Peyer's patch (tissue), 4 donors: ENCODE measurements around the gene MACROD2. TPM values are rescaled to one million over a fixed set of nuclear protein-coding genes. Genes with fewer than 3 reads are reported as not detected.

Experiments
- DNase-seq, 3 donors: peaks; one replicate each; pipeline ENCODE4 v3.0.0-alpha.2; 2017 to 2019
- H3K27ac ChIP-seq, 4 donors: fragments of 200-600 bp; sonication (generic); one replicate each; pipeline ENCODE4 v1.5.1; 2016 to 2019
- H3K27me3 ChIP-seq, 2 donors: fragments of 200-600 bp; sonication (generic); one replicate each; pipeline ENCODE4 v1.5.1; 2019
- H3K36me3 ChIP-seq, 3 donors: fragments of 200-600 bp; sonication (generic); one replicate each; pipeline ENCODE4 v1.5.1; 2016 to 2019
- H3K4me1 ChIP-seq, 4 donors: fragments of 200-600 bp; sonication (generic); one replicate each; pipeline ENCODE4 v1.5.1; 2016 to 2019
- H3K4me3 ChIP-seq, 4 donors: fragments of 200-600 bp; sonication (generic); 1 replicate in 3 of 4; 2 replicates in 1 of 4; pipeline ENCODE4 v1.5.1; 2016 to 2019; ENCODE audit warnings: mild to moderate bottlenecking in 1 of 4
- H3K9me3 ChIP-seq, 4 donors: fragments of 200-600 bp; sonication (generic); one replicate each; pipeline ENCODE4 v1.5.1; 2016 to 2019; ENCODE audit warnings: mild to moderate bottlenecking in 1 of 4
- POLR2A ChIP-seq, 2 donors: fragments of 450-650 bp; IDR thresholded peaks; one replicate each; pipeline ENCODE4 v1.5.1; 2017; ENCODE audit warnings: antibody characterized with exemption in 2 of 2, mild to moderate bottlenecking in 2 of 2, moderate library complexity in 2 of 2
- total RNA-seq, 4 donors: library from RNA; depleted of rRNA; stranded (reverse); fragments of >200 nt; gene quantifications; one replicate each; pipeline ENCODE4 v1.1.0, GENCODE V29; 2016
- TF ChIP-seq, protein P1 (sequence below), 6 experiments: fragments of 450-650 bp in 4 of 6; fragments of 200-600 bp in 2 of 6; sonication (generic) in 1 of 6; IDR thresholded peaks; one replicate each; pipeline ENCODE4 v1.5.1; 2017 to 2019; ENCODE audit warnings: antibody characterized with exemption in 6 of 6, mild to moderate bottlenecking in 3 of 6, moderate library complexity in 1 of 6

Gene MACROD2
- total RNA-seq, 4 donors from 2014 or later: 2.5 to 10.7 (median 6.5) TPM

DNA sequence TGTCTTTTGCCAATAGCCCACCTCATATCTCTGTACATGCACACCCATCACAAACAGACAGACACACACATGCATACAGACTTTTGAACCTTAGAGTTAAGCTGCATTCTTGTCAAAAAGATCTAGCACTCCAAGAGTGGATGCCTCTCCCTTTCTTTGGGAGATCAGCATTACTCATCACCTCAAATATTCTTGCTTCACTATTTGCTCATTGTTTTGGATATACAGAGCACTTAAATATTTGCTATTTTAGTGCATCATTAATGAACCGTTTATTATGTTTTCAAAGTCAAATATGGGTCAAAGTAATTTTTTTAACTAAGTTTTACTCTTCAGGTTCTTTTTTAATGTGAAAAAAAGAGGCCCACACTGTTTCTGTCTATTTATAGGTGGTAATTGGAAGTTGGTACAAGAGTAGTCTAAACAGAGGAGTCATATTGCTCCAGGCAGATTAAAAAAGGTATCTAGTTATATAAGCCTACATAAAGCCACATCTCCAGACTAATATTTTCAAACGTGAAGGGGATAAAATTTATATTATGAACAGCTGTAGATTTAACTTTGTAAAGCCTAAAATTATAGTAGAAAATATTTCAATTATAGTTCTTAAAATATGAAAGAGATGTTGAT lies 239.5 kb downstream of the MACROD2 start:
- no peaks in the 10 kb centered on the region for H3K4me1 ChIP-seq
- no peaks in the 10 kb centered on the region for H3K9me3 ChIP-seq
- no peak for DNase-seq
- TF ChIP-seq, protein P1, sequence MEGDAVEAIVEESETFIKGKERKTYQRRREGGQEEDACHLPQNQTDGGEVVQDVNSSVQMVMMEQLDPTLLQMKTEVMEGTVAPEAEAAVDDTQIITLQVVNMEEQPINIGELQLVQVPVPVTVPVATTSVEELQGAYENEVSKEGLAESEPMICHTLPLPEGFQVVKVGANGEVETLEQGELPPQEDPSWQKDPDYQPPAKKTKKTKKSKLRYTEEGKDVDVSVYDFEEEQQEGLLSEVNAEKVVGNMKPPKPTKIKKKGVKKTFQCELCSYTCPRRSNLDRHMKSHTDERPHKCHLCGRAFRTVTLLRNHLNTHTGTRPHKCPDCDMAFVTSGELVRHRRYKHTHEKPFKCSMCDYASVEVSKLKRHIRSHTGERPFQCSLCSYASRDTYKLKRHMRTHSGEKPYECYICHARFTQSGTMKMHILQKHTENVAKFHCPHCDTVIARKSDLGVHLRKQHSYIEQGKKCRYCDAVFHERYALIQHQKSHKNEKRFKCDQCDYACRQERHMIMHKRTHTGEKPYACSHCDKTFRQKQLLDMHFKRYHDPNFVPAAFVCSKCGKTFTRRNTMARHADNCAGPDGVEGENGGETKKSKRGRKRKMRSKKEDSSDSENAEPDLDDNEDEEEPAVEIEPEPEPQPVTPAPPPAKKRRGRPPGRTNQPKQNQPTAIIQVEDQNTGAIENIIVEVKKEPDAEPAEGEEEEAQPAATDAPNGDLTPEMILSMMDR (IDR thresholded peaks at IDR 0.05): no peak
- no peak for TF ChIP-seq POLR2A (IDR thresholded peaks at IDR 0.05)
- no peak overlapping the region for H3K27ac ChIP-seq
- no peaks in the 10 kb centered on the region for H3K27me3 ChIP-seq
- H3K36me3 ChIP-seq: no peaks in the 10 kb centered on the region
- no peak overlapping the region for H3K4me3 ChIP-seq

- Histone ChIP-seq H3K4me3 (no peak overlapping the region), H3K27ac (no peak overlapping the region), H3K4me1 (no peaks in the 10 kb centered on the region), H3K36me3 (no peaks in the 10 kb centered on the region), H3K9me3 (no peaks in the 10 kb centered on the region), H3K27me3 (no peaks in the 10 kb centered on the region)
- DNase-seq: no peak
- TF ChIP-seq, protein P1 (IDR thresholded peaks at IDR 0.05): no peak
- TF ChIP-seq POLR2A (IDR thresholded peaks at IDR 0.05): no peak
These were observed 240.0 kb downstream of the MACROD2 start for GRCh38 chr20:14235355-14235754.

DNA sequence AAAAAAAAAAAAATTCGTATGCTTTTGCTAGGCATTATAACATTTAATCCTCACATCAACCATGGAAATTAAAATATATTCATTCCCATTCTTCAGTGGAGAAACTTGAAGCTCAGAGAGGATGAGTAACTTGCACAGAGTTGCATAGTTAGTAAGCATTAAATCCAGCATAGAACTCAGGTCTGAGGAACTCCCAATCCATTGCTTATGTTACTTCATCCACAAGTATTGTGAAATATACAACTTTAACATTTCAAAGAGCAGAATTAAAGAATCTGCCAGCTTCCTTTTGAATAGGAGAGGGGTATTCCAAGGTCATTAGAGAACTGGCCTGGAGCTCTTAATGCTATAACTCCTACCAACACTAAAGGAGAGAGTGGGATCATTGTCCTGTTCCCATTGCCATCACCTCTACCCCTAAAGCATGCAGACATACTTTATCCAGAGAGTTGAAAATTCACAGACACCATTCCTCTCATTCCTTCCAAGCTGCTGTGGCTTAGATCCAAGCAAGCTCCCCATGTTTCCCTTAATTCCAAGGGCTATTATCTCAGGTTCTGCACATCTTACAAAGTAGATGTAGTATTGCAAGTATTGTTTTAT lies 250.2 kb downstream of the MACROD2 start:
- no peak for DNase-seq
- Histone ChIP-seq H3K27ac (no peak overlapping the region), H3K4me1 (no peaks in the 10 kb centered on the region), H3K9me3 (no peaks in the 10 kb centered on the region), H3K4me3 (no peak overlapping the region), H3K27me3 (no peaks in the 10 kb centered on the region), H3K36me3 (no peaks in the 10 kb centered on the region)
- TF ChIP-seq POLR2A (IDR thresholded peaks at IDR 0.05): no peak
- TF ChIP-seq, protein P1 (IDR thresholded peaks at IDR 0.05): no peak

DNA sequence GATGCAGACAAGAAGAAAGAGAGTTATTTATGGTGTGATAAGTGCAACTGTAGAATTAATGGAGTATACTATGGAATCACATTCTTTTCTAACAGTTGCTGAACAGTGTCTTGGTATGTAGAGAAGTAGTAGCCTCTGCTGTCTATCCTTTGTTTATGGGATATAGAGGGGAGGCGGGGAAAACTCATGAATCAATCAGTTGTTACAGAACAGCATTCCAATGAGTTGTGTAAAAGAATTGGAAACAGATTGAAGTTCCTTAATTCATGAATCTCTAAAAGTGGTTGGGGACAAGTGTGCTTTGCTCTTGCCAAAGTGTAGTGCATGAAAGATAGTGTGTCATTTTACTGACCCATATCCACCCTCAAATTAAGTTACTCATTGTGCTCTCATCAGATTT lies 264.4 kb downstream of the MACROD2 start:
- H3K4me1 ChIP-seq: no peaks in the 10 kb centered on the region
- H3K27me3 ChIP-seq: no peaks in the 10 kb centered on the region
- no peaks in the 10 kb centered on the region for H3K9me3 ChIP-seq
- TF ChIP-seq POLR2A (IDR thresholded peaks at IDR 0.05): no peak
- TF ChIP-seq, protein P1 (IDR thresholded peaks at IDR 0.05): no peak
- H3K36me3 ChIP-seq: no peaks in the 10 kb centered on the region
- H3K4me3 ChIP-seq: no peak overlapping the region
- no peak overlapping the region for H3K27ac ChIP-seq
- DNase-seq: no peak

DNA sequence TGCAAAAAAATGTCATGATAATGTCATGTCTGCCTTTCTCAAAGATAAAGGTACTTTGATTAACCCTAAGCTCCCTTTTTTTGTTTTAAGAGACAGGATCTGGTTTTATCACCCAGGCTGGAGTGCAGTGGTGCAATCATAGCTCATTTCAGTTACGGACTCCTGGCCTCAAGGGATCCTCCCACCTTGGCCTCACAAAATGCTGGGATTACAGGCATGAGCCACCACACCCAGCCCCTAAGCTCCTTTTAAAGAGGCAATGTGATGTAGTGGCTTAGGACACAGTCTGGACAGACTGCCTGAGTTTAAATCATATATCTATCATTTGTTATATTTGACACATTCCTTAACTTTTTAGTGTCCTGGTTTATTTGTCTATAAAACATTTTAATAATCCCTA lies 265.1 kb downstream of the MACROD2 start:
- TF ChIP-seq, protein P1 (IDR thresholded peaks at IDR 0.05): no peak
- no peak for TF ChIP-seq POLR2A (IDR thresholded peaks at IDR 0.05)
- Histone ChIP-seq H3K4me1 (no peaks in the 10 kb centered on the region), H3K4me3 (no peak overlapping the region), H3K36me3 (no peaks in the 10 kb centered on the region), H3K9me3 (no peaks in the 10 kb centered on the region), H3K27ac (no peak overlapping the region), H3K27me3 (no peaks in the 10 kb centered on the region)
- DNase-seq: no peak
